Measurements from ENCODE around the gene IQSEC1. TPM values are rescaled to one million over a fixed set of nuclear protein-coding genes. Genes with fewer than 3 reads are reported as not detected.

IQSEC1 gene
- total and polyA plus RNA-seq, 10 of the 15 experiments (the other 5 are each of a cell fraction or from before 2014, with no cell fraction given), result 0.92 to 55.2 (median 8.5) TPM

- Histone ChIP-seq H3K4me3 (no peak overlapping the region), H3K27me3 (replicated peaks in 1 of 2; ENCODE audit: control insufficient read depth in 2 of 2, insufficient read depth in 2 of 2, low read length in 1 of 2) (no peaks in the 10 kb centered on the region), H2AFZ (ENCODE audit: control insufficient read depth, low read depth, low read length) (no peak overlapping the region), H3K9ac (ENCODE audit: control insufficient read depth, insufficient read depth, low read length) (no peak overlapping the region), H3K27ac (ENCODE audit: control insufficient read depth, insufficient read depth) (no peak overlapping the region), H3K36me3 (ENCODE audit: control insufficient read depth in 2 of 2, insufficient read depth in 2 of 2, low read length in 1 of 2) (peaks cover 28 to 38% of the 10 kb centered on the region in 2 experiments), H3K4me2 (ENCODE audit: control insufficient read depth, insufficient read depth) (no peak overlapping the region), H3K4me1 (ENCODE audit: control insufficient read depth, insufficient read depth, low read length) (peaks cover 9% of the 10 kb centered on the region), H4K20me1 (ENCODE audit: control insufficient read depth, insufficient read depth) (no peaks in the 10 kb centered on the region), H3K79me2 (ENCODE audit: control insufficient read depth, insufficient read depth, low read length) (no peaks in the 10 kb centered on the region), H3K9me3 (replicated peaks; ENCODE audit: control insufficient read depth, insufficient read depth, low read length) (no peaks in the 10 kb centered on the region)
- SMC1A ChIA-PET (ENCODE audit: uncharacterized antibody, unreplicated experiment), result no interaction called here
- CTCF ChIA-PET, result no interaction called here
- in situ Hi-C loops (cut with MboI) (no loop called here), intact Hi-C loops (cut with micrococcal nuclease; ENCODE audit: unreplicated experiment) (no loop called here)
- no peak for TF ChIP-seq STAT1 (conservative IDR thresholded peaks at IDR 0.05)
- TF ChIP-seq HDGF (IDR thresholded peaks at IDR 0.05), result no peak
- no peak for TF ChIP-seq YY1 (IDR thresholded peaks at IDR 0.05; ENCODE audit: low read depth, low read length)
- TF ChIP-seq PRDM15 (CRISPR knock-in tag; IDR thresholded peaks at IDR 0.05), result no peak
- TF ChIP-seq ELK1 (IDR thresholded peaks at IDR 0.05; ENCODE audit: low read depth, low read length), result no peak
- TF ChIP-seq BCL11A (IDR thresholded peaks at IDR 0.05; ENCODE audit: low read depth, low read length), result no peak
- TF ChIP-seq NR2C2 (IDR thresholded peaks at IDR 0.05; ENCODE audit: borderline replicate concordance, control insufficient read depth, insufficient read length, low read depth), result no peak
- no peak for TF ChIP-seq E2F8 (IDR thresholded peaks at IDR 0.05; ENCODE audit: low read depth, partially characterized antibody)
- no peak for TF ChIP-seq SREBF2 (IDR thresholded peaks at IDR 0.05; ENCODE audit: low read length)
- no peak for TF ChIP-seq DPF2 (IDR thresholded peaks at IDR 0.05)
- no peak for TF ChIP-seq STAT3 (IDR thresholded peaks at IDR 0.05; ENCODE audit: low read depth, low read length)
- TF ChIP-seq SREBF1 (IDR thresholded peaks at IDR 0.05; ENCODE audit: low read length), result no peak
- TF ChIP-seq MTA2 (IDR thresholded peaks at IDR 0.05; ENCODE audit: low read depth), result no peak
- TF ChIP-seq HDAC2 (IDR thresholded peaks at IDR 0.05), result no peak
- no peak for TF ChIP-seq ETV6 (conservative IDR thresholded peaks at IDR 0.05 in 1 of 2, IDR thresholded peaks at IDR 0.05 in 1 of 2; ENCODE audit: borderline replicate concordance in 1 of 2, low read depth in 1 of 2)
- TF ChIP-seq NFYB (IDR thresholded peaks at IDR 0.05; ENCODE audit: insufficient read depth, low read depth, low read length), result no peak
- ATAC-seq (no peak), DNase-seq (ENCODE audit: low read depth, low spot score) (no peak), FAIRE-seq (no peak)
- POLR2A ChIA-PET, result no interaction called here
- RAD21 ChIA-PET (ENCODE audit: unreplicated experiment), result no interaction called here
- TSS peak; percentile 17 for BruUV-seq (replicated peaks)
- 96% methylated on average over 15 of the region's 15 CpGs for WGBS (ENCODE audit: insufficient coverage, insufficient replicate concordance, low lambda C conversion rate, missing lambda C conversion rate)
Measured at GRCh38 chr3:12911881-12912415, 161.3 kb downstream of the IQSEC1 start.

All from GM12878 (cell line).